Neuron (in vitro differentiated cells): ENCODE measurements around the gene DUOX2.
"Not testable (repeated sequence)": the region's sequence is repeated elsewhere in the genome, so short reads cannot be mapped to it uniquely, and the experiment has no call there.

Experiments used
- H2AFZ ChIP-seq: one replicate; pipeline ENCODE4 v1.6.1; 2013; ENCODE audit warnings: low read depth, mild to moderate bottlenecking, inconsistent platforms, low read length, moderate library complexity
- H3K27me3 ChIP-seq: one replicate; pipeline ENCODE4 v1.6.1; 2013; ENCODE audit warnings: low read length; ENCODE audit not compliant: insufficient read depth
- H3K36me3 ChIP-seq: one replicate; pipeline ENCODE4 v1.6.1; 2013; ENCODE audit warnings: low read length; ENCODE audit not compliant: insufficient read depth
- H3K4me1 ChIP-seq: one replicate; pipeline ENCODE4 v1.6.1; 2013; ENCODE audit warnings: low read length; ENCODE audit not compliant: insufficient read depth
- H3K4me3 ChIP-seq: 2 replicates; pipeline ENCODE4 v1.5.1; 2013; ENCODE audit warnings: mild to moderate bottlenecking, low read length, moderate library complexity
- H3K9me3 ChIP-seq: one replicate; pipeline ENCODE4 v1.6.1; 2013; ENCODE audit warnings: low read length

The DUOX2 gene

DNA sequence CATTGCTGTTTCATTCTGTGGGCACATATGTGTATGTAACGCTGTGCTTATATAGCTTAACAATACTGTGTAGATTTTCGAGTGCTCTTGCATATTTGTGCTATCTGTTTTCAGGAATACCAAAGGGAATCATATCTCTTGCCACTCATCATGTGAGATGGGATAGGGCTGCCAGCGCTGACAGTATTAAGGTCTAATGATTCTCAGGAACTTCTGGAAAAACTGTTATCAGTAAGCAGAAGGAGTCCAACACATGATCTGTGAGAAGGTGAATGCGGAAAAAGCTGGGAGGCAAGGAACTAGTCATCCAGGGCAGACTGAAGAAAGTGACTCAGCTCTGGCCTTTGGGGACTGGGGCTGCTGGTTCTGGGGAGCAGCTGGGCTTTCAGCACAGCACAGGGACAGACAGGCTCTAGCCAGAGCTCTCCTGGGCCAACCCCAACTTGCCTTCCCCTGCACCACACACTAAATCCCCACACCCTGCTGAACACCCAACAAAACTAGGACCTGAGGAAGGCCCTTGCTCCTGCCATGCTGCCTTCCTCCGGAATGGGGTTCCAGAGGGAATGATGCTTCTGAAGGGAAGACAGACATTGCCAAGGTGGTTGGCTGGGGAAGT lies 34.2 kb downstream of the DUOX2 start:
- not testable (repeated sequence) for H3K4me1 ChIP-seq, H3K9me3 ChIP-seq, H3K36me3 ChIP-seq, H3K4me3 ChIP-seq, H3K27me3 ChIP-seq, H2AFZ ChIP-seq

- H3K4me1 ChIP-seq, result not testable (repeated sequence)
Observed at GRCh38 chr15:45079201-45079600, 34.8 kb downstream of the DUOX2 start.

DNA sequence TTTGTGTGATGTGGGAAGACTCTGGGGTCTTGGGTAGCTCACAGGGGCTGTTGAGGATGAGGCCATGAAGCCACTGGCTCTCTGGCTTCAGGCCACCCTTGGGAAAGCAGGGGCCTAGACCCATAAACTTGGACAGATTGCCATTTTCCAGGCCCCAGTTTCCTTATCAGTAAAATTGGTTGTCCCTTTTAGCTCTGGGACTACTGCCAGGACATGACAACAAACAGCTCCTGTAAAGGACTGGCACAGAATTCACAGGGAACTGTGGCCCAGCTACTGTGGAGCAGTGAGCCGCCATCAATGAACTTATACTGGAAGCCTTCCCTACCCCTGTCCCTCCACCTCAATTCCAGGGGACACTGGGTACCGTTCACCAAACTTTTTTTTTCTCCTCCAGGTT lies 36.6 kb downstream of the DUOX2 start:
- not testable (repeated sequence) for H3K36me3 ChIP-seq, H3K4me3 ChIP-seq, H3K9me3 ChIP-seq, H2AFZ ChIP-seq, H3K27me3 ChIP-seq, H3K4me1 ChIP-seq

More at GRCh38 chr15:45079201-45079600, 34.8 kb downstream of the DUOX2 start:
- not testable (repeated sequence) for H3K9me3 ChIP-seq, H3K4me3 ChIP-seq, H2AFZ ChIP-seq, H3K27me3 ChIP-seq, H3K36me3 ChIP-seq

DNA sequence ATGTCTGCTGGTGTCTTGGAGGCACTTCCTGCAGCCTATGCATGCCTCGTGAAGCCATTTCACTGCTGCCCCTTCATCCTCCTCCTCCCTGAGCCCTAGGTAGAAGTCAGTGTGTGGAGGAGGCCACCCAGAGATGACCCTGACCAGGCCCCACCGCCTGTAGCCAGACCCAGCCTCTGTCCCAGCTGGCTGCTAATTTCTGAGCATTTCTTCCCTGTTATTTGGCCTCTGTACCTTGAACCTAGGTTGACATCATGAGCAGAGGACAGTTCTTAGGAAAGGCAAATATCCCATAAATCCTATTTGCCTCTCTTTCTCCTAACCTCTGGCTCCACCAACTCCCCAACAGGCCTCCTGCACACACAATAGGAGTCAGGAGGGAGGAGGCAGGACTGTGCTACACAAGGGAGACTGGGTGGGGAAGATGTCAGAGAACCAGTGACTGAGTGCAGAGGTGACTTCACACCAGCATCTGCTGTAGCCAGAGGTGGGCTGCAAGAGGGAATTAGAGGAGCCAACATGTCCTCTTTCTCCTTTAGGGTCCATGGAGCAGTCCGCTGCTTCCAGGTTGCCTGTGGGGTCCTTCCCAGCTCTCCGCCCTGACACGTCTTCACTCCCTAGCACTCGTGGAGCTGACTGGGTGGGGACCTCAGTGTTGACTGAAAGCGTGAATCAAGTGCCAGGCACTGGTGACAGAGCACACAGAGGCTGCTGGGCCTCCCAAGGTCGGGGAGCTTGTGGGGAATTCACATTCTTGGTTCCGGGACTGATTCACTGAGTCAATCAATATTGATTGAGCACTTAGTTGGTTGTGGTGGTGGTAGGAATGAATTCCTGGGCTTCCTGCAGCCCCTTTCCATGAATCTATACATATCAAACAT lies 38.3 kb downstream of the DUOX2 start:
- not testable (repeated sequence) for H3K27me3 ChIP-seq, H3K4me3 ChIP-seq

DNA sequence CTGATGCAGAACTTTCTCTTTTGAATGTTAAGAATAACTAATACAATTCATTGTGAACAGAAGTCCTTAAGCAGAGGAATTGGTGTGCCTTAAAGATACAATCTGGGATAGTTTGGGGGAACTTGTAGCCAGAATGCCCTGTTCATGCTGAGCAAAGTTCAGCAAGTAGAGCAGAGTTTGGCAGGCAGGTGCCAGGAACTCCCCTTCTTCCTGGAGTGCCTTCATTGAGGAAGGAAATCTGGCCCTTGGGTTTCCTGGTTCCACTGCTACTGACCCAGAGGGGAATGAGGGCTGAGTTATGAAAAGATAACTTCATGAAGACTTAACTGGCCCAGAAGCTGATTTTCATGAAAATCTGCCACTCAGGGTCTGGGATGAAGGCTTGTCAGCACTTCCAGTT lies 40.4 kb downstream of the DUOX2 start:
- not testable (repeated sequence) for H3K27me3 ChIP-seq, H2AFZ ChIP-seq, H3K36me3 ChIP-seq, H3K4me1 ChIP-seq, H3K4me3 ChIP-seq, H3K9me3 ChIP-seq

More for the DNA sequence above, 38.3 kb downstream of the DUOX2 start:
- H3K9me3 ChIP-seq, H3K36me3 ChIP-seq, H3K4me1 ChIP-seq, H2AFZ ChIP-seq: not testable (repeated sequence)

- H3K27me3 ChIP-seq, H3K36me3 ChIP-seq, H2AFZ ChIP-seq, H3K4me1 ChIP-seq, H3K4me3 ChIP-seq, H3K9me3 ChIP-seq: not testable (repeated sequence)
Observed at GRCh38 chr15:45069942-45070360, 44.0 kb downstream of the DUOX2 start.

GRCh38 chr15:45064386-45064785 lies 49.6 kb downstream of the DUOX2 start:
- H3K9me3 ChIP-seq, result peaks cover 3% of the 10 kb centered on the region
- no peaks in the 10 kb centered on the region for H3K4me1 ChIP-seq
- H3K27me3 ChIP-seq, result no peaks in the 10 kb centered on the region
- H3K4me3 ChIP-seq, result no peak overlapping the region
- H2AFZ ChIP-seq, result no peak overlapping the region
- peaks cover 17% of the 10 kb centered on the region for H3K36me3 ChIP-seq

DNA sequence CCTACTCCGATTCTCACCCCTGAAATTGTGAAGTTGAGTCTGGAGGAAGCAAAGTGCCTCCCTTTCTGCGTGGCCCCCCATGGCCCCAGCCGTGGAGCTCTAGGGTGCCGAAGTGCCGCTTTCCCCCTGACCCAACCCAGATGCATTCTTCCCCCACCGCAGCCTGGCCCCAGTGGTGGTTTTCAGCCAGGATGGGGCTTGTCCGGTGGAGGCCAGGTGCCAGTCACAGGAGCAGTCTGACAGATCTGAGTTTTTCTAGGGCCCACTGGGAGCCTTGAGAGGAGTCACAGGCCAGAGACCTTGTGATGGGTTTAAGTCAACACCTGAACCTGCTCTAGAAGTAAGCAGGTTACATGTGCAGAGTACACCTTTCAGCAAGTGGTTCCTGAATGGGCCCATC lies 51.7 kb downstream of the DUOX2 start:
- H3K4me1 ChIP-seq, H2AFZ ChIP-seq, H3K4me3 ChIP-seq, H3K27me3 ChIP-seq: not testable (repeated sequence)
- H3K36me3 ChIP-seq, result peaks cover 13% of the 10 kb centered on the region
- peaks cover 15% of the 10 kb centered on the region for H3K9me3 ChIP-seq

DNA sequence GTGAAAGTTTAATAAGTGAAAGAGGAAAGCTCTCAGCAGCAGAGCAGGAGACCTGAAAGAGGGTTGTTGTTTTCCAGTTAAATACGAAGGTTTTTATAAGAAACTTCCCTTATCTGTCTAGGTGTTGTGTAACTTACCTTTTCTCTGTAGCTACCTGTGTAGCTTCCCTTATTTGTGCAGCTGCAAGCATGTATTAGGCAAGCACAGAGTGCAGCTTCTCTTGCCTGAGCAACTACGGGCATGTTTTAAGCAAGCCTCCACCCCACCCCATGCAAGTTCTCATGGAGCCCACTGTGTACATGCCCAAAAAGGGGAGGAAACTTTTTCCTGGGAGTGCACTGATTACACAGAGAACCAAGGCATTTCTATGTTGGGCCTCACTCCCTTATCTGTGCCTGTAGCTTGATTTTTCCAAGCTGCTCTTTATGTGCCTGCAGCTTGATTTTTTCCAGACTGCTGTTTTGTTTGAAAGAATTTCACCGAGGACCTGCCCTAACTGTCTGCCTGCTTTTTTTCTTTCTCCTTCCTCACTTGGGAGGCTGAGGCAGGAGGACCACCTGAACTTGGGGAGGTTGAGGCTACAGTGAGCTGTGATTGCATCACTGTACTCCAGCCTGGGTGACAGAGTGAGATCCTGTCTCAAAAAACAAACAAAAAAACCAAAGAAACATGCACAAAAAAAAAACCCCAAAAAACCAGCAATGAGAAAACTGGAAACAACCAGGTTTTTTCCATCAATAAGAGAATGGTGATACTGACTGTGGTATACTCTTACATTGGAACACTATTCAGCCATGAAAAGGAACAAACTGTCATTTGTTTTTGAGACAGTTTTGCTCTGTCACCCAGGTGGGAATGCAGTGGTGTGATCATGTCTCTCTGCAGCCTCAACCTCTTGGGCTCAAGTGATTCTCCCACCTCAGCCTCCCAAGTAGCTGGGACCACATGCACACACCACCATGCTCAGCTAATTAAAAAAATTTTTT lies 55.0 kb downstream of the DUOX2 start:
- not testable (repeated sequence) for H3K27me3 ChIP-seq, H3K4me1 ChIP-seq, H2AFZ ChIP-seq, H3K4me3 ChIP-seq, H3K36me3 ChIP-seq
- H3K9me3 ChIP-seq, result peaks cover 13% of the 10 kb centered on the region

DNA sequence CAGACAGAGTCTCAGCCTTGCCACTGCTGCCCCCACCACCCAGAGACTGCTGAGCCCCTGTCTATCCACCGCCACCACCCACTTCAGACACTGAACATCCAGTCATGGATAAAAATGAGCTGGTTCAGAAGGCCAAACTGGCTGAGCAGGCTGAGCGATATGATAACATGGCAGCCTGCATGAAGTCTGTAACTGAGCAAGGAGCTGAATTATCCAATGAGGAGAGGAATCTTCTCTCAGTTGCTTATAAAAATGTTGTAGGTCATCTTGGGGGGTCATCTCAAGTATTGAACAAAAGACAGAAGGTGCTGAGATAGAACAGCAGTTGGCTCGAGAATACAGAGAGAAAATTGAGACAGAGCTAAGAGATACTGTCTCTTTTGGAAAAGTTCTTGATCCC lies 61.3 kb downstream of the DUOX2 start:
- H2AFZ ChIP-seq, H3K4me3 ChIP-seq, H3K27me3 ChIP-seq, H3K4me1 ChIP-seq: not testable (repeated sequence)
- Histone ChIP-seq H3K9me3 (peaks cover 26% of the 10 kb centered on the region), H3K36me3 (peaks cover 18% of the 10 kb centered on the region)

DNA sequence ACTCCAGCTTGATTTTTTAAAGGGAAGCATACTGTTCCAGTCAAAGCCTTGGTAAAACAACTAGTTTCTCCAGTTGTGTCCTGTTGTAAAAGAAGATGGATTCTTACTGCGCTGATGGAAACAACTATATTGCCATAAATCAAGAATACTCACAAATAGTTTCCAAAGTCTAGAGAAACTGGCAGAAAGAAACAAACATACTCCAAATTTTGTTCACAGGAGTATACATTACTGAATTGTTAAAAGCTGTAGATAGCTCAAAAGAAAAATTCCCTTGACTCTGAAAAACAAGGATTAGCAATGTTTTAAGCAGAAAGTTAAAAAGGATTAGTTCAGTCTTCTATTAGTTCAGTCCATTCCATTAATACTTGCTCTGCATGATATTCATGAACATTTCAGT lies 63.4 kb downstream of the DUOX2 start:
- Histone ChIP-seq H2AFZ (no peak overlapping the region), H3K9me3 (peaks cover 28% of the 10 kb centered on the region), H3K4me3 (no peak overlapping the region), H3K27me3 (no peaks in the 10 kb centered on the region), H3K4me1 (no peaks in the 10 kb centered on the region), H3K36me3 (peaks cover 25% of the 10 kb centered on the region)

DNA sequence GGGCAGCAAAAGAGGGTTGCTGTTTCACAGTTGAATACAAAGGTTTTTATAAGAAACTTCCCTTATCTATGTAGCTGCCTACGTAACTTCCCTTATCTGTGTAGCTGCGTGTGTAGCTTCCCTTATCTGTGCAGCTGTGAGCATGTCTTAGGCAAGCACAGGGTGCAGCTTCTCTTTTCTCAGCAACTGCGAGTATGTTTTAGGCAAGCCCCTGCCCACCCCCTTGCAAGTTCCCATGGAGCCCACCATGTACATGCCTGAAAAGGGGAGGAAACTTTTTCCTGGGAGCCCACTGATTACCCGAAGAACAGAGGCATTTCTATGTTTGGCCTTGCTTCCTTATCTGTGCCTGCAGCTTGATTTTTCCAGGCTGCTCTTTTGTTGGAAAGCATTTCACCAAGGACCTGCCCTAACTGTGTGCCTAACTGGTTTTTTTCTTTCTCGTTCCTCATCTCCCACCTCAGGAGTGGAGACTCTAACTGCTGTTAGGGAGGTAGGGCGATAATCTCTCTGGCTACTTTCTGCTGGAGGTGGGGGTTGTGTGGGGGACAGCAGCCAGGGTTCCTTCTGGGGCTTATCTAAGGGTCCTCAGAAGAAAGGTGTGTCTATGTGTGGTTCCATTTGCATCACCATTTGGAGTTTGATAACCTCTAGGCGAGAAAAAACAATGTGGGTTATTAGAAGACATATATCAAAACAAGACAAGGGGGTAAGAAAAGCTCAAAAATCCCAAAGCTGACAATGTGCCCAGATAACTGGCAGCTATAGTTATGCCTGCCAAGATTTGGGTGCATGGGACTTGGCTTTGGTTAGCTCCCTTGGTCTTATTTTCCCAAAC lies 65.0 kb downstream of the DUOX2 start:
- peaks cover 25% of the 10 kb centered on the region for H3K36me3 ChIP-seq
- H2AFZ ChIP-seq, result no peak overlapping the region
- no peak overlapping the region for H3K4me3 ChIP-seq
- no peaks in the 10 kb centered on the region for H3K4me1 ChIP-seq
- peaks cover 28% of the 10 kb centered on the region for H3K9me3 ChIP-seq
- H3K27me3 ChIP-seq, result no peaks in the 10 kb centered on the region
